Ectodermal cell (in vitro differentiated cells): ENCODE measurements around the gene TMEM167A.
"Not testable (repeated sequence)": the region's sequence is repeated elsewhere in the genome, so short reads cannot be mapped to it uniquely, and the experiment has no call there.

Experiments used
- H3K27ac ChIP-seq: 2 replicates; pipeline ENCODE4 v1.7.0; 2013; ENCODE audit warnings: mild to moderate bottlenecking, low read depth, low read length; ENCODE audit not compliant: insufficient read depth, poor library complexity, severe bottlenecking
- H3K27me3 ChIP-seq: 2 replicates; pipeline ENCODE4 v1.7.0; 2013; ENCODE audit warnings: mild to moderate bottlenecking, low read length; ENCODE audit not compliant: insufficient read depth, control insufficient read depth, poor library complexity, severe bottlenecking
- H3K36me3 ChIP-seq: one replicate; pipeline ENCODE4 v1.7.0; 2013; ENCODE audit warnings: low read length; ENCODE audit not compliant: control insufficient read depth, insufficient read depth
- H3K4me1 ChIP-seq: one replicate; pipeline ENCODE4 v1.7.0; 2013; ENCODE audit warnings: low read length; ENCODE audit not compliant: control insufficient read depth, insufficient read depth
- H3K4me3 ChIP-seq: 2 replicates; pipeline ENCODE4 v1.7.0; 2013; ENCODE audit warnings: low read depth, low read length, control low read depth; ENCODE audit not compliant: insufficient read depth
- H3K9me3 ChIP-seq: 2 replicates; pipeline ENCODE4 v1.7.0; 2013; ENCODE audit warnings: mild to moderate bottlenecking, low read length, moderate library complexity; ENCODE audit not compliant: control insufficient read depth
- WGBS, 2 experiments: methylation state at CpG; one replicate each; pipeline ENCODE4 v1.1.7; 2013; ENCODE audit warnings: missing lambda C conversion rate in 2 of 2; 5-methylcytosine and 5-hydroxymethylcytosine counted together

Gene TMEM167A

DNA sequence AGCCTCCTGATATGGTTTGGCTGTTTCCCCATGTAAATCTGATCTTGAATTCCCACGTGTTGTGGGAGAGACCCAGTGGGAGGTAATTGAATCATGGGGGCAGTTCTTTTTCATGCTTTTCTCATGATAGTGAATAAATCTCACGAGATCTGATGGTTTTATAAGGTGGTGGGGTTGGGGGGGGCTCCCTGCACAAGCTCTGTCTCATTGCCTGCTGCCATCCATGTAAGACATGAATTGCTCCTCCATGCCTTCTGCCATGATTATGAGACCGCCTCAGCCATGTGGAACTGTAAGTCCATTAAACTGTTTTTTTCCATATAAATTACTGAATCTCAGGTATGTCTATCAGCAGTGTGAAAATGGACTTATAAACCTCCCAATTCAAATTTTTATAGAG, 13.0 kb upstream of the TMEM167A start:
- Histone ChIP-seq H3K4me1 (no peaks in the 10 kb centered on the region), H3K9me3 (peaks cover 5% of the 10 kb centered on the region), H3K36me3 (no peaks in the 10 kb centered on the region), H3K4me3 (no peak overlapping the region), H3K27ac (no peak overlapping the region), H3K27me3 (no peaks in the 10 kb centered on the region)
- 91% methylated on average over 3 of the region's 3 CpGs for WGBS, 2 experiments

DNA sequence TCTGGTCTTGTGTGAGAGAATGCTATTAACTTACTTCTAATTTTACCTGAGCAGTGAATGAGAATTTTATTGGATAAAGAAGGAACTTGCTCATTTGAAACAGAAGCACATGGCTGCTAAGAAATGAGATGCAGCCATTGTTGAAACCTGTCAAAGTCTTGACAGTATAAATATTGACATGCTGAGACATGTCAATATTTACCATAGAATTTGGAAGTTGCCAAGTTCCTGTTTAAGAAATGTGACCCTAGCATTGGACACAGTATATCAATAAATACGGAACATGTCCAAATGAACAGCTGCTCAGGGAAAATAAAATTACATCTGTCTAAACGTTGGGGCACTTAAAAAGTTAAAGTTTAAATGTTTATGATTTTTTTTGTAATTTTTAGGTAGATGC, 7.9 kb upstream of the TMEM167A start:
- H3K27me3 ChIP-seq, result no peaks in the 10 kb centered on the region
- no peak overlapping the region for H3K27ac ChIP-seq
- no peaks in the 10 kb centered on the region for H3K4me1 ChIP-seq
- no peak overlapping the region for H3K4me3 ChIP-seq
- 89 to 93% methylated on average over 2 of the region's 2 CpGs for WGBS, 2 experiments
- H3K36me3 ChIP-seq, result no peaks in the 10 kb centered on the region
- H3K9me3 ChIP-seq, result no peaks in the 10 kb centered on the region

DNA sequence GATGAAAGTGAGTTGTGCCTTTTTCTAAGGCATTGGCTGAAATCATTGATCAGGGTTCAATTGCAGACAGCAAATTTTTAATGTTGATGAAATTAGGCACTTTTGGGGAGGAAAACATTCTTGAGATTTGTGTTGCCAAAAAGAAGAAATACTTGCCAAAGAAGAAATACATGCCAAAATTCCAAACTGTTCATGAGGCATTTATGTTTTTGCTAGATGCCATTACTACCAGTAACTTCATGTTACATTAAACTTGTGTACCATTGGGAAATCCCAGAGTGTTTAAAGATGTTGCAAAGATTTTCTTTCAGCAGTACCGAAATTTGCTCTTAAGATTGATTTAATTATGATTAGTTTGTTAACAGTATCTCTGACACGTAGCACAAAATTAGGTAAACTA, 7.1 kb upstream of the TMEM167A start:
- no peaks in the 10 kb centered on the region for H3K36me3 ChIP-seq
- H3K27ac ChIP-seq, result no peak overlapping the region
- H3K9me3 ChIP-seq, result no peaks in the 10 kb centered on the region
- 95 to 96% methylated on average over 2 of the region's 2 CpGs for WGBS, 2 experiments
- no peaks in the 10 kb centered on the region for H3K27me3 ChIP-seq
- no peaks in the 10 kb centered on the region for H3K4me1 ChIP-seq
- no peak overlapping the region for H3K4me3 ChIP-seq

DNA sequence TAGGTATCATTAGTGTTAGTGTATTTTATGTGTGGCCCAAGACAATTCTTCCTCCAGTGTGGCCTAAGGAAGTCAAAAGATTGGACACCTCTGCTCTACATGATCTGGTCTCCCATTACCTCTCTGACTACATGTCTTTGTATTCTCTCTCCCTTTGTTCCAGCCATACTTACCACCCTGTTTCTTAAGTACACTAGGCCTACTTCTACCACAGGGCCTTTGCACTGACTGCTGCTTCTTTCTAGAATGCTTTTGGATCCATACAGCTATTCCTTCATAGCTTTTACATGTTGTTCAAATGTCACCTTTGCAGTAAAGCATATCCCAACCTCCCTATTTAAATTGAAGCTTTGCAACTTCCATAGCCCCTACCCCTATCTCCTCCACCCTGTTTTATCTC, 5.6 kb upstream of the TMEM167A start:
- H3K27me3 ChIP-seq, result no peaks in the 10 kb centered on the region
- no peaks in the 10 kb centered on the region for H3K9me3 ChIP-seq
- H3K36me3 ChIP-seq, result no peaks in the 10 kb centered on the region
- H3K4me1 ChIP-seq, result peaks cover 3% of the 10 kb centered on the region
- H3K27ac ChIP-seq, result no peak overlapping the region
- H3K4me3 ChIP-seq, result no peak overlapping the region

DNA sequence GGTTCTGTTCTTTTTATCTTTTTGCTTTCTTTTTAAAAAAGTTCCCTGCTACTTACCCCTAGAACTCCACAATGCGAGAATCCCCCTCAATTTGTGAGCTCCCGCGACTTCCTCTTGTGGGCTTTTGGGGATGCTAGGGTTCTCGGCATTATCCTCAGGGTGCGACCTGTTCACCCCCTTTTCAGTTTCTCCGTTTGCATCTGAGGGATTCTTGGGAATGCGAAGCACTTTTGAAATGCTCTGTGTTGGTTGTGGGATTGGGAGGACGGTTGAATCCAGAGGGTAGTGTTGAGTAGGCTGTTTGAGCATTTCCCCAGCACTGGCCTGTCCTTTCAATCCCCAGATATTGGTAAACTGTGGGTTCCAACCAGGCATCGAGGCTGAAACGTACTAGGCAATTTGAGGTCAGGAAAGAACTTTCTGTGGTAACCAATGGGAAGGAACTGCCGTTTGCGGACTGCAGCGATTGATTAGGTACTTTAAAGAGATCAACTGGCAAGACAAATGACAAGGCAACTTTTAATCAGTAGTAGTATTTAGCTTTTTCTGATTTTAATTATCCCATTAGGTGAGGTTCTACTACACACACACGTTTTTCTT, 568 bp upstream of the TMEM167A start:
- H3K4me3 ChIP-seq, result peak overlapping the region; percentile 92
- H3K9me3 ChIP-seq, result no peaks in the 10 kb centered on the region
- H3K27ac ChIP-seq, result peak overlapping the region; percentile 12
- H3K27me3 ChIP-seq, result no peaks in the 10 kb centered on the region
- WGBS, 2 experiments, result 9 to 14% methylated on average over 13 to 14 of the region's 14 CpGs
- no peaks in the 10 kb centered on the region for H3K36me3 ChIP-seq
- peaks cover 3% of the 10 kb centered on the region for H3K4me1 ChIP-seq

DNA sequence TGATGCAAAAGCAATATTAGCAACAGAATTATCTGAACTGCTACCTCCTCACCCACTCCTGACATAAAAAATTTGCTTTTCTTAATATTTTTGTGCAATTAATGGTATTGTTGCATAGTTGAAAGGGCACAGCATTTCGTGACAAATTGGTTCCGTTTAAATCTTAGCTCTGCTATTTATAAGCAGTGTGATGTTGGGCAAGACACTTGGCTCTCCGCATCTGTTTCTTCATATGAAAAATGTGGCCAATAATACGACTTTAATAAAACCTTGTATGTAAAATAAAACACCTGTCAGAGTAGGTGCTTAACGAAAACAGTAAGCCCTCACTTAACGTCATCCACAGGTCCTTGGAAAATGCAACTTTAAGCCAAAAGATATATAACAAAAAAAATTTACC, 4.2 kb downstream of the TMEM167A start:
- WGBS, 2 experiments, result 94 to 95% methylated on average over 6 of the region's 6 CpGs

DNA sequence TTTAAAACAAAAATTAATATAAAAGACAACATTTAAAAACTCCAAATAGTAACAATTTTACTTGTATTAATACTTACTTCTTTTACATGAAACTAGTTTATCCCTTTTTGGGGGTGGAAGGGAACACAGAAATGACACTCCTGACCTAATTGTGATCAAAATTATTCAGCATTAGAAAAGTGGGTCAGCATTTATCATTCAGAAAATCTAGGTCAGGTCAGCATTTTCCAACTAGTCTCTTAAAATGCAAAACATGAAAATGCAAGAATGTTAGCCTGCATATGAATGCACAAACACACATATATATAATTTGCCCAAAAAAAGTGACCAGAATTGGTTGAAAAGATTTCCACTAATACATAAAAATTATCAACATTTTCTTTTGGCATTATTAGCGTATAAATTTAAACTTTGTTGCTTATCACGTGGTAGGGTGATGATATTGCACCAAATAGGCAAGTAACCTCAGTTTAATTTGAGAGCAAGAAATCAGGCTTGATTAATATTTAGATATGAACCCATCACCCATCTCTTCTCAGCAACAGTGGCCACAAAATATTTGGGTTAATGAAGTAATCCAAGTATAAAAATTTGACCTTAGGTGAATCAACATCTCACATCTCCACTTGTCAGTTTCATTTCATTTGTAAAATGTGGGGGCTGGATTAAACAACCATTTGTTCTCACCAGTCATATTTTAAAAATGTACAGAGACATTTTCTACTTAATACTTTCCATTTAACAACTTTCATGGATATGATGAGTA, 5.7 kb downstream of the TMEM167A start:
- WGBS, 2 experiments, result 90% methylated on average over 2 of the region's 2 CpGs; no CpG with 5 or more reads in 1 of the 2 experiments
- Histone ChIP-seq H3K4me3 (no peak overlapping the region), H3K27me3 (no peaks in the 10 kb centered on the region), H3K9me3 (no peaks in the 10 kb centered on the region), H3K4me1 (peaks cover 11% of the 10 kb centered on the region), H3K36me3 (no peaks in the 10 kb centered on the region), H3K27ac (no peak overlapping the region)

More for the DNA sequence above, 4.2 kb downstream of the TMEM167A start:
- Histone ChIP-seq H3K36me3 (no peaks in the 10 kb centered on the region), H3K4me3 (no peak overlapping the region), H3K9me3 (no peaks in the 10 kb centered on the region), H3K27ac (no peak overlapping the region), H3K4me1 (peaks cover 5% of the 10 kb centered on the region), H3K27me3 (no peaks in the 10 kb centered on the region)

DNA sequence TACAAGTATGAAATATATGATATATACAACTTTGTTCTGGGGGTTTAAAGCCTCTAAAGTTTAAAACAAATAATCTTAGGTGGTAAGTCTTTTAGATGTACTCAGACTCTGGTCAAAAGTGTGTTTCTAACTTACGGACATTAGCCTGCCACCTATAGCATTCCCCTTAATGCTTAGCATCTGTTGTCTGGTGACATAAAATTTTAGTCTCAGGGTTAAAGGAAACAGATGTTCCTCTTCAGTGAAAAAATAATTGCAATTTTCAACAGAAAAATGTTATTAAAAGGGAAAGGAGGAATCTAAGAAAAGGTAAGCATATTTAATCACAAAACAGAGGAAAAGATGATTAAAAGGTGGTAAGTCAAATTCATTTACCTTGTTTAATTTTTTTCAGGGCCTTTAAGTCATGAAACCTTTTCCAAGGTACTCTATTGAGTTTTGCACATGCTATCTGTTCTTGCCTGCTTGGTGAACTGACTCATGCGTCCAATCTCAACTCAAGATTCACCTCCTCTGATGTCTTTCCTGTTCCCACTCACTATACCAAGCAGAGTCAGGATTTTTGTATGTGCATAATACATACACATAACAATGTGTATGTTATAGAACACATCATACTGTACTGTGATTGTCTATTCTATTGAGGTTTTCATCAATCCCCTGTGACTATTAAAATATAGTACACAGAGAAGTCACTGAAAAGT, 7.9 kb downstream of the TMEM167A start:
- H3K4me1 ChIP-seq, result peaks cover 21% of the 10 kb centered on the region
- H3K27ac ChIP-seq, result no peak overlapping the region
- H3K9me3 ChIP-seq, result no peaks in the 10 kb centered on the region
- H3K36me3 ChIP-seq, result no peaks in the 10 kb centered on the region
- H3K4me3 ChIP-seq, result no peak overlapping the region
- WGBS, 2 experiments, result 83 to 85% methylated on average over 2 of the region's 2 CpGs
- H3K27me3 ChIP-seq, result no peaks in the 10 kb centered on the region

DNA sequence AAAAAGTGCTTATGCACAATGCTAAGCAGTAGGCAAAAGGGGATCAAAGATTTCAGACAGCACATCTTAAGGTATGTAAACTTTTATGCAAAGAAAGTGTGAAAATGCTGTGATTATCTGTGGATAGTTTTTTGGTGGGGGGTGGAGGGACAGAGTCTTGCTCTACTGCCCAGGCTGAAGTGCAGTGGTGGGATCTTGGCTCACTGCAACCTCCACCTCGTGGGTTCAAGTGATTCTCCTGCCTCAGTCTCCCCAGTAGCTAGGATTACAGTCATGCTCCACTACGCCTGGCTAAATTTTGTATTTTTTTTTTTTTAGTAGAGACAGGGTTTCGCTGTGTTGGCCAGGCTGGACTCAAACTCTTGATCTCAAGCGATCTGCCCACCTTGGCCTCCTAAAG, 9.8 kb downstream of the TMEM167A start:
- H3K36me3 ChIP-seq, H3K4me3 ChIP-seq, H3K27me3 ChIP-seq, H3K27ac ChIP-seq, H3K9me3 ChIP-seq: not testable (repeated sequence)
- peaks cover 21% of the 10 kb centered on the region for H3K4me1 ChIP-seq
- WGBS, 2 experiments, result 94 to 95% methylated on average over 4 of the region's 4 CpGs

DNA sequence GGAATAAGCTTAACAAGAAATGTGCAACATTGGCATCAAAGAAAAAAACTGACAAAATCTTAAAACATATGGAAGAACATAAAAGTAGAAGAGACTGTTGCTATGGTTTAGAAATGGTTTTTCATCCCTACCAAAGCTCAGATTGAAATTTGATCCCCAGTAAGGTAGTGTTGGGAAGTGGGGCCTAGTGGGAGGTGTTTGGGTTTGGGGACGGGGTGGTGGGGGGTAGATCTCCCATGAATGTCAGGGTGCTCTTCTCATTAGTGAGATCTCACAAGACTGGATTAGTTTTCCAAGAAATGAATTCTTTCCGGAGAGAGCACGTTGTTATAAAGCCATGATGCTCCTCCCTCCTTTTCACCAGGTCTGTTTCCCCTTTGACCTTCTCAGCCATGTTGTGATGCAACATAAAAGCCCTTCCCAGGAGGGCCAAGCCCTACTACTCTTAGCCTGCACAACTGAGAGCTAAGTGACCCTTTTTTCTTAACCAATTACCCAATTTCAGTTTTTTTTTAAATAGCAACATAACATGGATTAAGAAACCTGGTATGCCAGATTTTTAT, 10.6 kb downstream of the TMEM167A start:
- H3K27me3 ChIP-seq, result no peaks in the 10 kb centered on the region
- H3K27ac ChIP-seq, result no peak overlapping the region
- H3K4me3 ChIP-seq, result no peak overlapping the region
- H3K9me3 ChIP-seq, result no peaks in the 10 kb centered on the region
- H3K36me3 ChIP-seq, result peaks cover 4% of the 10 kb centered on the region
- WGBS, 2 experiments, result 35 to 37% methylated on average over 3 of the region's 3 CpGs
- peaks cover 21% of the 10 kb centered on the region for H3K4me1 ChIP-seq
